H1 (cell line): ENCODE data around the gene KPRP. TPM values are rescaled to one million over a fixed set of nuclear protein-coding genes. Genes with fewer than 3 reads are reported as not detected.

ENCODE experiments used
- SP1 ChIP-seq: IDR thresholded peaks from 2 replicates; pipeline ENCODE4 v1.6.1; 2011; ENCODE audit warnings: low read depth, low read length
- SP4 ChIP-seq: IDR thresholded peaks from 2 replicates; pipeline ENCODE4 v1.6.1; 2012; ENCODE audit warnings: low read length, inconsistent platforms
- TBP ChIP-seq: IDR thresholded peaks from 2 replicates; pipeline ENCODE4 v1.6.1; 2011; ENCODE audit warnings: low read depth, low read length, improper control_type of control experiment
- ZNF274 ChIP-seq: IDR thresholded peaks from 2 replicates; pipeline ENCODE4 v1.7.0; 2012; ENCODE audit warnings: low read length, borderline replicate concordance; ENCODE audit errors: extremely low read depth
- polyA plus RNA-seq, 7 experiments: library from polyadenylated mRNA; depleted of rRNA in 3 of 7; stranded (reverse) in 5 of 7; unstranded in 2 of 7; fragments of >200 nt in 5 of 7; fragments of 200-250 nt in 2 of 7; gene quantifications; 1 replicate in 5 of 7; 2 replicates in 1 of 7; 4 replicates in 1 of 7; pipeline versions ENCODE4 v1.2.1 to v1.2.3, GENCODE V29; 2011 to 2013; ENCODE audit warnings: missing spikeins in 2 of 7, mixed read lengths in 2 of 7
- total RNA-seq: library from RNA; stranded (reverse); fragmentation: NEBNext Ultra II Directional; extraction: Animal tissue kit (Norgen Biotek cat#: 25700); gene quantifications from 2 replicates; pipeline ENCODE4 v1.2.1, GENCODE V29; 2021

Gene KPRP
- total and polyA plus RNA-seq, 2 of the 8 experiments (the other 6 are each of a cell fraction or from before 2014, with no cell fraction given) = not detected

GRCh38 chr1:152752225-152752624, 5.6 kb upstream of the KPRP start (continued):
- no peak for TF ChIP-seq ZNF274
- no peak for TF ChIP-seq SP4
- no peak for TF ChIP-seq SP1
- no peak for TF ChIP-seq TBP
